HCT116 (cell line): ENCODE measurements around the gene ZC3H13. TPM values are rescaled to one million over a fixed set of nuclear protein-coding genes. Genes with fewer than 3 reads are reported as not detected.

Experiments
- ATAC-seq: fragments of 200-7000 bp; cut with Tn5 transposase; 2 replicates; pipeline ENCODE4 v1.9.1; 2020; ENCODE audit warnings: mild to moderate bottlenecking, moderate library complexity
- BruUV-seq: library from RNA; stranded (reverse); fragments of 400-500 nt; replicated peaks from 2 replicates; lab custom pipeline; 2021; lab: Mats Ljungman, UMichigan
- CTCF ChIA-PET: fragments of 300-600 bp; sonication (Branson Sonifier 250); formaldehyde crosslinking; loops from one replicate; lab custom pipeline; 2021; ENCODE audit warnings: antibody characterized with exemption; lab: Charles Lee
- POLR2A ChIA-PET: fragments of 300-600, 350-600 bp; sonication (Branson Sonifier 250); formaldehyde crosslinking; loops from one replicate; lab custom pipeline; 2021; ENCODE audit warnings: antibody characterized with exemption; lab: Charles Lee
- RAD21 ChIA-PET, 2 experiments: fragments of 300-600 bp; sonication (Branson Sonifier 250); formaldehyde crosslinking; loops; one replicate each; lab custom pipeline; 2023; ENCODE audit warnings: low total read pairs in 2 of 2; ENCODE audit not compliant: uncharacterized antibody in 2 of 2, unreplicated experiment in 2 of 2, low non-redundant PET in 1 of 2; lab: Charles Lee
- DNase-seq: peaks from one replicate; pipeline ENCODE4 v3.0.0-alpha.2; 2010; ENCODE audit warnings: low read depth, low spot score
- H2AFZ ChIP-seq: fragments of 200-600 bp; shearing (Covaris generic), sonication (generic); 2 replicates; pipeline ENCODE4 v1.6.1; 2017; ENCODE audit warnings: low read depth, mixed run types, mixed read lengths, antibody characterized with exemption, low read length; ENCODE audit not compliant: poor library complexity, severe bottlenecking
- H3K27ac ChIP-seq: 2 replicates; pipeline ENCODE4 v1.5.1; 2012; ENCODE audit warnings: low read depth, low read length
- H3K27me3 ChIP-seq: fragments of 200-600 bp; sonication (generic); 2 replicates; pipeline ENCODE4 v1.6.1; 2016; ENCODE audit warnings: mixed run types, low read length, mixed read lengths; ENCODE audit not compliant: insufficient read depth
- H3K36me3 ChIP-seq, 2 experiments: fragments of 200-500 bp in 1 of 2; fragments of 200-600 bp in 1 of 2; sonication (Bioruptor generic) in 1 of 2; sonication (generic) in 1 of 2; 2 replicates each; pipeline versions ENCODE4 v1.5.1 to v1.6.1; 2014 to 2016; ENCODE audit warnings: low read length in 2 of 2, inconsistent platforms in 1 of 2, mixed read lengths in 1 of 2, mixed run types in 1 of 2; ENCODE audit not compliant: insufficient read depth in 2 of 2, control insufficient read depth in 1 of 2
- H3K4me1 ChIP-seq, 2 experiments: fragments of 200-600 bp in 1 of 2; sonication (generic) in 1 of 2; 2 replicates each; pipeline versions ENCODE4 v1.5.1 to v1.6.1; 2012 to 2017; ENCODE audit warnings: low read length in 2 of 2, inconsistent platforms in 1 of 2, mild to moderate bottlenecking in 1 of 2, mixed read lengths in 1 of 2, mixed run types in 1 of 2, moderate library complexity in 1 of 2; ENCODE audit not compliant: insufficient read depth in 2 of 2, control insufficient read depth in 1 of 2
- H3K4me2 ChIP-seq: fragments of 200-600 bp; sonication (generic); 2 replicates; pipeline ENCODE4 v1.6.1; 2017; ENCODE audit warnings: mixed run types, low read length, mixed read lengths
- H3K4me3 ChIP-seq, 2 experiments: fragments of 200-600 bp in 1 of 2; sonication (generic) in 1 of 2; replicated peaks in 1 of 2; 2 replicates each; pipeline ENCODE4 v1.5.1; 2011 to 2016; ENCODE audit warnings: low read length in 2 of 2, control low read depth in 1 of 2, low read depth in 1 of 2, mild to moderate bottlenecking in 1 of 2, mixed read lengths in 1 of 2, mixed run types in 1 of 2
- H3K79me2 ChIP-seq: fragments of 200-600 bp; sonication (generic); 2 replicates; pipeline ENCODE4 v1.6.1; 2017; ENCODE audit warnings: mild to moderate bottlenecking, mixed run types, low read length, moderate library complexity, mixed read lengths; ENCODE audit not compliant: insufficient read depth
- H3K9ac ChIP-seq: fragments of 200-600 bp; sonication (generic); 2 replicates; pipeline ENCODE4 v1.6.1; 2016; ENCODE audit warnings: low read length, mixed read lengths
- H3K9me2 ChIP-seq: fragments of 200-600 bp; sonication (generic), shearing (Covaris generic); 2 replicates; pipeline ENCODE4 v1.6.1; 2017; ENCODE audit warnings: mixed run types, mild to moderate bottlenecking, moderate library complexity; ENCODE audit not compliant: insufficient read depth
- H3K9me3 ChIP-seq, 2 experiments: fragments of 200-500 bp in 1 of 2; fragments of 200-600 bp in 1 of 2; sonication (Bioruptor generic) in 1 of 2; sonication (generic) in 1 of 2; 2 replicates each; pipeline ENCODE4 v1.6.1; 2014 to 2017; ENCODE audit warnings: low read length in 2 of 2, mixed read lengths in 2 of 2, inconsistent platforms in 1 of 2, low read depth in 1 of 2, mild to moderate bottlenecking in 1 of 2, mixed run types in 1 of 2, moderate library complexity in 1 of 2; ENCODE audit not compliant: control insufficient read depth in 1 of 2, insufficient read depth in 1 of 2
- H4K20me1 ChIP-seq: fragments of 200-600 bp; sonication (generic), shearing (Covaris generic); 2 replicates; pipeline ENCODE4 v1.6.1; 2017; ENCODE audit warnings: mixed run types, mild to moderate bottlenecking, moderate library complexity; ENCODE audit not compliant: insufficient read depth
- CBX3 ChIP-seq: IDR thresholded peaks from 2 replicates; pipeline ENCODE4 v1.6.1; 2012; ENCODE audit warnings: low read depth
- CEBPB ChIP-seq: IDR thresholded peaks from 2 replicates; pipeline ENCODE4 v1.6.1; 2012; ENCODE audit warnings: low read depth
- EGR1 ChIP-seq: IDR thresholded peaks from 2 replicates; pipeline ENCODE4 v1.6.1; 2012; ENCODE audit warnings: low read depth
- ELF1 ChIP-seq: IDR thresholded peaks from 2 replicates; pipeline ENCODE4 v1.6.1; 2012; ENCODE audit warnings: low read depth, borderline replicate concordance
- EZH2phosphoT487 ChIP-seq: fragments of 200-600 bp; IDR thresholded peaks from 2 replicates; pipeline ENCODE4 v1.6.1; 2018; ENCODE audit warnings: antibody characterized with exemption, borderline replicate concordance
- POLR2A ChIP-seq: IDR thresholded peaks from 2 replicates; pipeline ENCODE4 v1.7.0; 2011; ENCODE audit warnings: borderline replicate concordance; ENCODE audit not compliant: insufficient read depth, insufficient read length; ENCODE audit errors: extremely low read depth
- POLR2AphosphoS5 ChIP-seq: IDR thresholded peaks from 2 replicates; pipeline ENCODE4 v1.6.1; 2011; ENCODE audit warnings: mild to moderate bottlenecking, low read depth, low read length, moderate library complexity
- RAD21 ChIP-seq: IDR thresholded peaks from 2 replicates; pipeline ENCODE4 v1.6.1; 2012; ENCODE audit warnings: low read depth, mild to moderate bottlenecking
- SP1 ChIP-seq: IDR thresholded peaks from 2 replicates; pipeline ENCODE4 v1.6.1; 2012; ENCODE audit warnings: low read depth
- TCF7L2 ChIP-seq: IDR thresholded peaks from 2 replicates; pipeline ENCODE4 v1.7.0; 2011; ENCODE audit warnings: borderline replicate concordance, inconsistent platforms; ENCODE audit not compliant: insufficient read depth, insufficient read length; ENCODE audit errors: extremely low read depth
- ZFX ChIP-seq: fragments of 450-650 bp; IDR thresholded peaks from 2 replicates; pipeline ENCODE4 v1.6.1; 2017
- intact Hi-C: fragments of 100-400 bp; cut with micrococcal nuclease; formaldehyde crosslinking; loops from 2 replicates; pipeline ENCODE4 v1.10.0; 2022
- total RNA-seq: library from RNA; stranded (reverse); gene quantifications from one replicate; pipeline ENCODE4 v1.2.1, GENCODE V29; 2021; ENCODE audit not compliant: unreplicated experiment
- TF ChIP-seq, protein P1 (sequence below): IDR thresholded peaks from 2 replicates; pipeline ENCODE4 v1.6.1; 2012; ENCODE audit warnings: low read depth
- TF ChIP-seq, protein P2 (sequence below): IDR thresholded peaks from 2 replicates; pipeline ENCODE4 v1.6.1; 2012
- TF ChIP-seq, protein P3 (sequence below): IDR thresholded peaks from 2 replicates; pipeline ENCODE4 v1.6.1; 2012
- TF ChIP-seq, protein P4 (sequence below): IDR thresholded peaks from 2 replicates; pipeline ENCODE4 v1.6.1; 2011; ENCODE audit warnings: mild to moderate bottlenecking, low read length, moderate library complexity; ENCODE audit not compliant: insufficient replicate concordance; ENCODE audit errors: extremely low read depth

Gene ZC3H13
- total RNA-seq, 1 experiment from 2014 or later: 37.9 TPM

DNA sequence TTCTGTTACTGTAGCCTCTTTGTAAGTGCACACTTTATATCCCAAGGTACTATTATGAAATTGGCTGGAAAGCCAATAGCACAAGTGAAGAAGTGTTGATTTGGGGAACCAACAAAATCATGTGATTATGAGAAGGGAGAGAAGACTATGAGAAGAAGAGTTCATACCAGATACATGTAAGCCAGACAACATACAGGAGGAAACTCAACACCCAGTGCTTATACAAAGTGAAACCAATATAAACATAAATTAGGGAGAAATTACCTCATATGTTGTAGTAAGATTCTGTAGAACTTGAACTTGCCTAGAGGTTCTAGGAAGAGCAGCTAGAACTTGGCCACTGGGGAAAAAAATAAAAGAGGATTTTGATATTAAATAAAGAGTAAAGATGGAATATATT is 34.9 kb upstream of the ZC3H13 start:
- no peak overlapping the region for H2AFZ ChIP-seq
- no peaks in the 10 kb centered on the region for H4K20me1 ChIP-seq
- intact Hi-C loops: no loop called here
- DNase-seq (no peak), ATAC-seq (no peak)
- H3K79me2 ChIP-seq: no peaks in the 10 kb centered on the region
- H3K36me3 ChIP-seq: no peaks in the 10 kb centered on the region
- H3K4me1 ChIP-seq: no peaks in the 10 kb centered on the region
- TF ChIP-seq ZFX (no peak), POLR2A (no peak), CEBPB (no peak), SP1 (no peak), POLR2AphosphoS5 (no peak), ELF1 (no peak), RAD21 (no peak), EGR1 (no peak), EZH2phosphoT487 (no peak), CBX3 (no peak), TCF7L2 (no peak)
- TF ChIP-seq, protein P1, sequence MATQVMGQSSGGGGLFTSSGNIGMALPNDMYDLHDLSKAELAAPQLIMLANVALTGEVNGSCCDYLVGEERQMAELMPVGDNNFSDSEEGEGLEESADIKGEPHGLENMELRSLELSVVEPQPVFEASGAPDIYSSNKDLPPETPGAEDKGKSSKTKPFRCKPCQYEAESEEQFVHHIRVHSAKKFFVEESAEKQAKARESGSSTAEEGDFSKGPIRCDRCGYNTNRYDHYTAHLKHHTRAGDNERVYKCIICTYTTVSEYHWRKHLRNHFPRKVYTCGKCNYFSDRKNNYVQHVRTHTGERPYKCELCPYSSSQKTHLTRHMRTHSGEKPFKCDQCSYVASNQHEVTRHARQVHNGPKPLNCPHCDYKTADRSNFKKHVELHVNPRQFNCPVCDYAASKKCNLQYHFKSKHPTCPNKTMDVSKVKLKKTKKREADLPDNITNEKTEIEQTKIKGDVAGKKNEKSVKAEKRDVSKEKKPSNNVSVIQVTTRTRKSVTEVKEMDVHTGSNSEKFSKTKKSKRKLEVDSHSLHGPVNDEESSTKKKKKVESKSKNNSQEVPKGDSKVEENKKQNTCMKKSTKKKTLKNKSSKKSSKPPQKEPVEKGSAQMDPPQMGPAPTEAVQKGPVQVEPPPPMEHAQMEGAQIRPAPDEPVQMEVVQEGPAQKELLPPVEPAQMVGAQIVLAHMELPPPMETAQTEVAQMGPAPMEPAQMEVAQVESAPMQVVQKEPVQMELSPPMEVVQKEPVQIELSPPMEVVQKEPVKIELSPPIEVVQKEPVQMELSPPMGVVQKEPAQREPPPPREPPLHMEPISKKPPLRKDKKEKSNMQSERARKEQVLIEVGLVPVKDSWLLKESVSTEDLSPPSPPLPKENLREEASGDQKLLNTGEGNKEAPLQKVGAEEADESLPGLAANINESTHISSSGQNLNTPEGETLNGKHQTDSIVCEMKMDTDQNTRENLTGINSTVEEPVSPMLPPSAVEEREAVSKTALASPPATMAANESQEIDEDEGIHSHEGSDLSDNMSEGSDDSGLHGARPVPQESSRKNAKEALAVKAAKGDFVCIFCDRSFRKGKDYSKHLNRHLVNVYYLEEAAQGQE: no peak
- TF ChIP-seq, protein P2, sequence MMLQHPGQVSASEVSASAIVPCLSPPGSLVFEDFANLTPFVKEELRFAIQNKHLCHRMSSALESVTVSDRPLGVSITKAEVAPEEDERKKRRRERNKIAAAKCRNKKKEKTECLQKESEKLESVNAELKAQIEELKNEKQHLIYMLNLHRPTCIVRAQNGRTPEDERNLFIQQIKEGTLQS: no peak
- TF ChIP-seq, protein P3, sequence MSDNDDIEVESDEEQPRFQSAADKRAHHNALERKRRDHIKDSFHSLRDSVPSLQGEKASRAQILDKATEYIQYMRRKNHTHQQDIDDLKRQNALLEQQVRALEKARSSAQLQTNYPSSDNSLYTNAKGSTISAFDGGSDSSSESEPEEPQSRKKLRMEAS: no peak
- TF ChIP-seq, protein P4, sequence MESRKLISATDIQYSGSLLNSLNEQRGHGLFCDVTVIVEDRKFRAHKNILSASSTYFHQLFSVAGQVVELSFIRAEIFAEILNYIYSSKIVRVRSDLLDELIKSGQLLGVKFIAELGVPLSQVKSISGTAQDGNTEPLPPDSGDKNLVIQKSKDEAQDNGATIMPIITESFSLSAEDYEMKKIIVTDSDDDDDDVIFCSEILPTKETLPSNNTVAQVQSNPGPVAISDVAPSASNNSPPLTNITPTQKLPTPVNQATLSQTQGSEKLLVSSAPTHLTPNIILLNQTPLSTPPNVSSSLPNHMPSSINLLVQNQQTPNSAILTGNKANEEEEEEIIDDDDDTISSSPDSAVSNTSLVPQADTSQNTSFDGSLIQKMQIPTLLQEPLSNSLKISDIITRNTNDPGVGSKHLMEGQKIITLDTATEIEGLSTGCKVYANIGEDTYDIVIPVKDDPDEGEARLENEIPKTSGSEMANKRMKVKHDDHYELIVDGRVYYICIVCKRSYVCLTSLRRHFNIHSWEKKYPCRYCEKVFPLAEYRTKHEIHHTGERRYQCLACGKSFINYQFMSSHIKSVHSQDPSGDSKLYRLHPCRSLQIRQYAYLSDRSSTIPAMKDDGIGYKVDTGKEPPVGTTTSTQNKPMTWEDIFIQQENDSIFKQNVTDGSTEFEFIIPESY: no peak
- no peaks in the 10 kb centered on the region for H3K9me2 ChIP-seq
- H3K27ac ChIP-seq: no peak overlapping the region
- no TSS peak for BruUV-seq
- ChIA-PET POLR2A (no interaction called here), RAD21 (no interaction called here), CTCF (no interaction called here)
- H3K27me3 ChIP-seq: no peaks in the 10 kb centered on the region
- no peak overlapping the region for H3K4me3 ChIP-seq
- no peak overlapping the region for H3K9ac ChIP-seq
- no peak overlapping the region for H3K4me2 ChIP-seq
- no peaks in the 10 kb centered on the region for H3K9me3 ChIP-seq
